ENCODE data around the gene ARID1B. TPM values are rescaled to one million over a fixed set of nuclear protein-coding genes. Genes with fewer than 3 reads are reported as not detected.

The ARID1B gene
- total and polyA plus RNA-seq, 2 of the 13 experiments (the other 11 are each of a cell fraction or from before 2014, with no cell fraction given) = 20.1 to 32.6 TPM

DNA sequence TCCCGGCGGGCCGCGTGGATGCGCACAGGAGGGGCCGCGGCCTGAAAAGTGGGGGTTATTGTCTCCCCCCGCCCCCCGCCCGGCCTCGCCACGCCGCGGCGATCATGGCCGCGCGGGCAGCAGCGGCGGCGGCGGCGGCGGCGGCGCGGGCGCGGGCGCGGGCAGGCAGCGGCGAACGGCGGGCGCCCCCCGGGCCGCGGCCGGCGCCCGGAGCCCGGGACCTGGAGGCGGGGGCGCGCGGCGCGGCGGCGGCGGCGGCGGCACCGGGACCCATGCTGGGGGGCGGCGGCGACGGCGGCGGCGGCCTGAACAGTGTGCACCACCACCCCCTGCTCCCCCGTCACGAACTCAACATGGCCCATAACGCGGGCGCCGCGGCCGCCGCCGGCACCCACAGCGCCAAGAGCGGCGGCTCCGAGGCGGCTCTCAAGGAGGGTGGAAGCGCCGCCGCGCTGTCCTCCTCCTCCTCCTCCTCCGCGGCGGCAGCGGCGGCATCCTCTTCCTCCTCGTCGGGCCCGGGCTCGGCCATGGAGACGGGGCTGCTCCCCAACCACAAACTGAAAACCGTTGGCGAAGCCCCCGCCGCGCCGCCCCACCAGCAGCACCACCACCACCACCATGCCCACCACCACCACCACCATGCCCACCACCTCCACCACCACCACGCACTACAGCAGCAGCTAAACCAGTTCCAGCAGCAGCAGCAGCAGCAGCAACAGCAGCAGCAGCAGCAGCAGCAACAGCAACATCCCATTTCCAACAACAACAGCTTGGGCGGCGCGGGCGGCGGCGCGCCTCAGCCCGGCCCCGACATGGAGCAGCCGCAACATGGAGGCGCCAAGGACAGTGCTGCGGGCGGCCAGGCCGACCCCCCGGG lies 637 bp downstream of the ARID1B start (continued):
- TF ChIP-seq, protein P1, sequence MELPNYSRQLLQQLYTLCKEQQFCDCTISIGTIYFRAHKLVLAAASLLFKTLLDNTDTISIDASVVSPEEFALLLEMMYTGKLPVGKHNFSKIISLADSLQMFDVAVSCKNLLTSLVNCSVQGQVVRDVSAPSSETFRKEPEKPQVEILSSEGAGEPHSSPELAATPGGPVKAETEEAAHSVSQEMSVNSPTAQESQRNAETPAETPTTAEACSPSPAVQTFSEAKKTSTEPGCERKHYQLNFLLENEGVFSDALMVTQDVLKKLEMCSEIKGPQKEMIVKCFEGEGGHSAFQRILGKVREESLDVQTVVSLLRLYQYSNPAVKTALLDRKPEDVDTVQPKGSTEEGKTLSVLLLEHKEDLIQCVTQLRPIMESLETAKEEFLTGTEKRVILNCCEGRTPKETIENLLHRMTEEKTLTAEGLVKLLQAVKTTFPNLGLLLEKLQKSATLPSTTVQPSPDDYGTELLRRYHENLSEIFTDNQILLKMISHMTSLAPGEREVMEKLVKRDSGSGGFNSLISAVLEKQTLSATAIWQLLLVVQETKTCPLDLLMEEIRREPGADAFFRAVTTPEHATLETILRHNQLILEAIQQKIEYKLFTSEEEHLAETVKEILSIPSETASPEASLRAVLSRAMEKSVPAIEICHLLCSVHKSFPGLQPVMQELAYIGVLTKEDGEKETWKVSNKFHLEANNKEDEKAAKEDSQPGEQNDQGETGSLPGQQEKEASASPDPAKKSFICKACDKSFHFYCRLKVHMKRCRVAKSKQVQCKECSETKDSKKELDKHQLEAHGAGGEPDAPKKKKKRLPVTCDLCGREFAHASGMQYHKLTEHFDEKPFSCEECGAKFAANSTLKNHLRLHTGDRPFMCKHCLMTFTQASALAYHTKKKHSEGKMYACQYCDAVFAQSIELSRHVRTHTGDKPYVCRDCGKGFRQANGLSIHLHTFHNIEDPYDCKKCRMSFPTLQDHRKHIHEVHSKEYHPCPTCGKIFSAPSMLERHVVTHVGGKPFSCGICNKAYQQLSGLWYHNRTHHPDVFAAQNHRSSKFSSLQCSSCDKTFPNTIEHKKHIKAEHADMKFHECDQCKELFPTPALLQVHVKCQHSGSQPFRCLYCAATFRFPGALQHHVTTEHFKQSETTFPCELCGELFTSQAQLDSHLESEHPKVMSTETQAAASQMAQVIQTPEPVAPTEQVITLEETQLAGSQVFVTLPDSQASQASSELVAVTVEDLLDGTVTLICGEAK (IDR thresholded peaks at IDR 0.05) = no peak
- TF ChIP-seq, protein P1 (CRISPR knock-in tag; IDR thresholded peaks at IDR 0.05) = no peak
- TF ChIP-seq ZNF318 (CRISPR knock-in tag; IDR thresholded peaks at IDR 0.05) = peak; percentile 29; the same call in 1 of the 2 replicates
- TF ChIP-seq AFF4 (CRISPR knock-in tag; IDR thresholded peaks at IDR 0.05) = no peak
- peak; percentile 81 for TF ChIP-seq ZNF430 (CRISPR knock-in tag; IDR thresholded peaks at IDR 0.05)
- peak; percentile 34 for TF ChIP-seq PTBP1 (IDR thresholded peaks at IDR 0.05; ENCODE audit: low read depth, low read length, poor library complexity, severe bottlenecking)
